HG02973 (cell line): ENCODE data around the gene DOCK9.

Experiments used
- ATAC-seq: cut with Tn5 transposase; IDR thresholded peaks from one replicate; pipeline ENCODE4 v1.9.1; 2021; ENCODE audit warnings: moderate library complexity; ENCODE audit not compliant: unreplicated experiment

DOCK9 gene

GRCh38 chr13:98978280-98978679, 416 bp upstream of the DOCK9 start:
- ATAC-seq: no peak

DNA sequence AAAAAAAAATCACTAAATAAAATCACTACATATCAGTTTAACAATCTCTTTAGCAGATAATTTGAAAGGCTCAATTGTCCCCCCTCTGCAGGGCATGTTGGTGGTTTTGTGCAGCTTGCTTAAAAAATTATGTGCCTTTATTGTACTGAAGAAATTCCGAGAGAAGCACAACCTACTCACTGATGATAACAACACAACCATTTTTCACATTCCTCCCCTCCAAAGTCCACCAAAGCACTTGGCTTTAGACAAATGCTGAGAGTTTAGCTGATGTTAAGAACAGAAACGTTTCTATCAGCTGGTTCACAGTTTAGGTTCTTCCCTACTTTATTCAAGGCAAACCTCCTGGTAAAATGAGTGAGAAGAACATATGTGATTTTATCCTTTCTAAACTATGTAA, 923 bp downstream of the DOCK9 start:
- no peak for ATAC-seq

DNA sequence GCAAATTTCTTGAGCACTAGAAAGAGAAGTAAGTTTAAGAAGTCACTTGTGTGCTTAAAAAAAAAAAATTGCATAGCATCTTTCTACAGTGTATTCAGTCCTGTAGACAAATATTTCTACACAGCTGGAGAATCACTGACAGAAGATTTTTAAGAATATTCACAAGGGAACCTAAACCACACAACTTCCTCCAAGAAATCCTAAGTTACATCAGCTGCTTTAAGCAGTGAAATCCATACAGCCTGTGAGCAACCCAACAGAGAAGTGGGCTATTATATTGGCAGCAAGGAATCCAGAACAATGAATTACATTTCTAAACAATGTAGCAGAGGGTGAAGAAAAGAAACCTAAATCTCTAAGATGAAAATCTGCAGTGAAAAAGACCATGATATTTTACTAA, 1.5 kb downstream of the DOCK9 start:
- ATAC-seq: no peak

DNA sequence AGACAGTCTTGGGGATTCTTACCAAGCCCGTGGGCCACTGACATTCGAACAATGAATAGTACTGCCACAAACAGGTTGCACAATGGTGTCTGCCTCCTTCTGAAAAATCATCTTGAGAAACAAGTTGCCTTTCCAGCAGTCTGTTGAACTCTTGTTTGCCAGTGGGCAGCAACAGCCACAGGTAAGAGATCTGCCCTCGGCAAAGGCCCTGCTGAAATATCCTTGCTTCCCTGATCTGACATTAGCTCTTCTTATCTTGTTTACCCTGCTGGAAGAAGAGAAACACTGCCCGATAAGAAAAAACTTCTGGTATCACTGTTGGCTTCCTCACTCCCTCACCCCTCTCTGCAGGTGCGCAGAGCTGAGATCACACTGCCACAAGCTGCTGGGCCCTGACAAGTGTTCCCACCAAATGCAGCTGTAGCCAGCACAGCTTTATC, 2.0 kb downstream of the DOCK9 start:
- ATAC-seq: no peak

DNA sequence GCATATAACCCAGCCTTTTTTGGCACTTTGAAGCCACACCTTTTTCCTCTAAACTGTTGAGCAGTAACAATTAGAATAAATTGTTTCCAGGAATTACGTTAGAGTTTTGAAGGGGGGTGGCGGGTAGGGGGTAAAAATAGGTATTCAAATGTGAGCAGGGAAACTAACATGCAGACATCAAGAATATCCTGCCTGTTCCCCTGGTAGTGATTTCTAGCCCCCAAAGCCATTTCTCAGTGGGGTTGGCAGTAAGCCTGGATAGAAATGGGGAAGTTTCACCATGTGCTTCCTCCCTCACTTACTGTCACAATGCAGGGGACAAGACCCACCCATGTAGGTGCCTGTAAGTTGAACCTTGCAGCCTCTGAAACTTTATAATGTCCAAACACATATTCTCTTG, 3.8 kb downstream of the DOCK9 start:
- ATAC-seq: no peak

GRCh38 chr13:98972627-98973026, 5.2 kb downstream of the DOCK9 start:
- ATAC-seq: no peak

DNA sequence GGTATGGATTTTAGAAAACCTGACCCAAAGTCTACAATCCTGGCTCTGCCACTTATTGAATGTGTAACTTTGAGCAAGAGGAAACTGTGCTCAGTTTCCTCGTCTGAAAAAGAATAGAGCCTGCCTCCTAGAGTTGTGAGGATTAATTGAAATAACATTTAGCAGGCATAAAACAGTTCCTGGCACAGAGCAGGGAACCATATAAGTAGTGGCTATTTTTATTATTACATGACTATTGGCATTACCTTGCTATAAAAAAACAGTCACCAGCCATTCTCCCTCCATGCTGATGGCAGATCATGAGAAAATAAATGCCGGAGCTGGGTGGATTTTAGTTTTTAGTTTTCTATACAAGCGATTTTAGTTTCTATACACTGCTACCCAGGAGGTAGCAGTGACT, 5.8 kb downstream of the DOCK9 start:
- no peak for ATAC-seq

DNA sequence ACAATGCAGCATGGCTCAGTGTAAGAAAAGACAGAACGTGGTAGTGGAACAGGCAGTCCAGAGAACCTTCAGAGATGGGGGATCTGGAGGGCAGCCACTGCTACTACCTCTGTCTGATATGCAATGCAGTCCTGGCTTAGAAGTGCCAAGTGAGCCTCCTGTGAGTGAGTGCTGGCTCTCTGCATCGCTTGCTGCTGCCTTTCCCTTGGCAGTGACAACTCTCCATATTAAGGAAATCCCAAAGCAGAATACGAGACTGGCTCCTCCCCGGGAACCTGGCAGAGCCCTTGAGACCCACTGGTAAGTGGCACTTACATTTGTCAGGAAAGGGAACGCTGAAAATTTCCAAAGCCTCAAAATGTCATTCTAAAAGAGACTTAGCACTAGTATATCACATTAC, 7.5 kb downstream of the DOCK9 start:
- ATAC-seq: no peak

GRCh38 chr13:98967491-98967890, 10.4 kb downstream of the DOCK9 start:
- ATAC-seq: no peak

GRCh38 chr13:98966019-98966418, 11.8 kb downstream of the DOCK9 start:
- ATAC-seq: no peak

DNA sequence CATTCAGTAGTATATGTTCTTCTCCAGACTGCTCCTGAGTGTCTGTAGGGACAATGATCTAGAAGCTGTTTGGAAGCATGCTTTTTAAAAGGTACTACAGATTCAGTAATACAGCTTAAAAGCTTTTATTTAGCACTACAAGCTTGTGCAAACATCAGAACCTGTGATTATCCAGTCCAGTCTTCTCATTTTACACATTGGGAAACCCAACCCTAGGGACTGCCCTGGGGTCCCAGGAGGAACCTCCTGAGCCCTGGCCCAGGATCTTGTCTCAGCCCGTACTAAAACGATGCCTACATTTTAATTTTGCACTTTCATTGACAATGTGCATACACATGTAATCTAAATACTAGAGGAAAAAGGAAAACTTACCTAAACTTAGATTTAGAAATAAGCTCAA, 12.5 kb downstream of the DOCK9 start:
- ATAC-seq: no peak

GRCh38 chr13:98963917-98964316, 13.9 kb downstream of the DOCK9 start:
- no peak for ATAC-seq

DNA sequence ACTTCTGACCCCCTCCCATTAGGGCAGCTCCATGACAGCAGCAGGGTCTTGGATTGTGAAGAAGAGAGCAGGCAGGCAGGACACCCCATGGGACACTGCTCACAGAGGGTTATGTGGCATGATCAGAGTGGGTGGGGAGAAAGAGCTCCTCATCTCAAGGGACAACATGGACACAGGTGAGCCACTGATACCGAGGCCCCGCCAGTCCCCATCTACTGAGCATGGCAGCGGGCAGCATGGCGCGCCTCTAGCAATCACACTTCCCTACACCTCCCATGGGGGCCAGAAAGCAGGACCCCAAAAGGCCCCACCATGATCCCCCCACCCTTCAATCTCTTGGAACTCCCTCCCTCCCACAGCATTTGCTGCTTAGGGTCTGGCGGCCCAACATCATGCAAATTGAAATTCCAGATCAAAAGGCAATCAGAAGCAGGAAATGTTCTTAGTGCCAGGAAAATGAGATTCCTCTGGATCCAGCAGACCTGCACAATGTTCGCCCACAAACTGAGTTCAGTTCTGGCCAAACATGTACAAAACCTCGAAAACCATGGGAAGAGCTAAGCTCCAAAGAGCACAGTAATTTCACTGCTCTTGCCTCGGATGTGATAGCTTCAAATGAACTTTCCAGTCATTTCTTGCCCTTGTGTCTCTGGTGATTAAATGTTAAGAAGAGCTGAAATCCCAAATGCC, 14.8 kb downstream of the DOCK9 start:
- ATAC-seq: no peak

- ATAC-seq: no peak
These were observed 16.3 kb downstream of the DOCK9 start for GRCh38 chr13:98961503-98962105.

GRCh38 chr13:98960606-98961502, 17.0 kb downstream of the DOCK9 start:
- ATAC-seq: no peak

DNA sequence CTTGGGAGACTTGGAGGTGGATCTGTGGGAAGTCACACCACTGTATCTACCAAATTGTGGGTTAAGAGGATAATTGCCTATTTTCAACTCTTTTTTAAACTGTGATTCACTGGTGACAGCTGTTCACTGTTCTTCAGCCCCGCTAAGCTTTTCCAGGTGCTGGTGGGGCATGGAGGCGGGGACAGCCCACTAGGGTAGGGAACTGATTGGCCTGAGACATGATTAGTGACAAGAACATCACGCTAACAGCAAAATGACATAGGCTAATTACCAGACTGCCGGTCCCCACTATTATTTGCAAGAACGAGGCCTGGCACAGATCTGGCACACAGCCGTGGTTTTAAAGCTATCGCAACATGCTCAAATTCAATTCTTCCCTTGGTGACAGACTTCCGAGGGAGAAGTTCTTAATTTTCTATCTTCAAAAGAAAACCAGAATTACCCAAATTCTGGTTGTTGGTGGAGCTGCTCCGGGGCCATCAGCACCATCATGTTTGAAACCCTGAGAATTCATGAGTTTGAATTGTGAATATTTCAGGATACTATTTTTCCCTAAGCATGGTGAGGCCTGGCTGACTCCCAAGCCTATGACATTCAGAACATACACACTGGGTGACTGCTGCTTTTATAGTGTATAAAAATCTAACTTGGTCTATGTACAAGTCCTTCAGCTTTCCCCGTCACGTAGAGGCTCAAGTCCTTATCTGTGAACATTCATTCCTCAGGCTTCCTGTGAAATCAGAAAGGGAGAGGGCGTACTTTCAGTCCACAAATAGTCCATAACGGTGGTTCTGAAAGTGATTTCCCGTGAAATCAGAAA, 17.9 kb downstream of the DOCK9 start:
- no peak for ATAC-seq

GRCh38 chr13:98959291-98959690, 18.6 kb downstream of the DOCK9 start:
- no peak for ATAC-seq

GRCh38 chr13:98958443-98958794, 19.4 kb downstream of the DOCK9 start:
- ATAC-seq: no peak

- no peak for ATAC-seq
These were observed 20.0 kb downstream of the DOCK9 start for GRCh38 chr13:98957731-98958442.

DNA sequence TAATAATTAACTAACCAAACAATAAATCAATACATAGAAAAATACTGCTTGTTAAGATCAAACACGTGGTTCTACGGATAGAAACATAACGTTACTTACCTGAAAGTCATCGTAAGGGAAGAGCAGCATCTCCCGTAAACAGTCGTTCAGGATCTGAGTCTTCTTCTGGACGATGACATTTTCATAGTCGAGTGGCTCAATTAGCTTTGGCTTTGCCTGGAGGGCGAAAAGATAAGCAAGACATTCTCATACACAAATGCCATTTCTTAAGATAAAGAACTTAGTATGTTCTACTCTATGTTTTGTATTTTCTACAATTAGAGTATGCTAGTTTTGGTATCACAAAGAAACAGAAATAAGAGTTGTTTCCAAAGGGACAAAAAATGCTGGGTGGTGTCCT, 22.5 kb downstream of the DOCK9 start:
- no peak for ATAC-seq

DNA sequence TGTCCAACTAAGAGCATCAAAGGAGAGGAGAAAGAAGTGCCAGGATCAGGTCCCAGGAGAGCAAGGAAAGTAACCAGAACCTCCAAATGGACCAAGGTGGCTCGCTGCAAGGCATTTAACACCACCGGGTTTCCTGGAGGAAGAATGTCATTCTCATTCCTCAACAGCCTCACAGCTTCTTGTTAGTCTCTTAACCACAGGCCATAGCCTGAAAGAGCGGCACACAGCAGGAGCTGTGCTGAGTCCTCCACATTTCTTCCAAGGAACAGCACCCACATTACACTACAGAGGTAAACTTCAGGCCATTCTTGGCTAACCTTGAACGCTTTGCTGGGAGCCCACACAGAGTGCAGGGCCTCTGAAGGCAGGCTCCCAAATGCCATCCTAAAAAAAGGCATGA, 23.6 kb downstream of the DOCK9 start:
- ATAC-seq: no peak
